OCI-LY7 (cell line): ENCODE measurements around the gene KATNIP. TPM values are rescaled to one million over a fixed set of nuclear protein-coding genes. Genes with fewer than 3 reads are reported as not detected.

Source experiments
- BruUV-seq: library from RNA; stranded (reverse); fragments of 400-500 nt; replicated peaks from 2 replicates; lab custom pipeline; 2021; lab: Mats Ljungman, UMichigan
- CTCF ChIA-PET: fragments of 300-600 bp; sonication (Branson Sonifier 250); formaldehyde crosslinking; loops from one replicate; lab custom pipeline; 2022; ENCODE audit warnings: antibody characterized with exemption; ENCODE audit not compliant: unreplicated experiment; lab: Charles Lee
- POLR2A ChIA-PET: fragments of 300-600 bp; sonication (Branson Sonifier 250); formaldehyde crosslinking; loops from one replicate; lab custom pipeline; 2022; ENCODE audit warnings: antibody characterized with exemption; lab: Charles Lee
- DNase-seq: peaks from one replicate; pipeline ENCODE4 v3.0.0-alpha.2; 2015; ENCODE audit warnings: low spot score
- H2AFZ ChIP-seq: fragments of 200-600 bp; sonication (generic), shearing (Covaris generic); 2 replicates; pipeline ENCODE4 v1.6.1; 2014; ENCODE audit warnings: mild to moderate bottlenecking, antibody characterized with exemption, low read length, moderate library complexity
- H3K27ac ChIP-seq: fragments of 200-600 bp; sonication (generic); 2 replicates; pipeline ENCODE4 v1.5.1; 2014; ENCODE audit warnings: mixed run types, low read depth, mild to moderate bottlenecking, moderate library complexity, low read length, inconsistent platforms; ENCODE audit not compliant: poor library complexity, severe bottlenecking
- H3K36me3 ChIP-seq: fragments of 200-600 bp; sonication (generic); 2 replicates; pipeline ENCODE4 v1.6.1; 2014; ENCODE audit warnings: mild to moderate bottlenecking, antibody characterized with exemption, low read length, moderate library complexity, mixed read lengths; ENCODE audit not compliant: insufficient read depth
- H3K4me1 ChIP-seq: fragments of 200-600 bp; sonication (generic); 2 replicates; pipeline ENCODE4 v1.5.1; 2014; ENCODE audit warnings: mild to moderate bottlenecking, low read length; ENCODE audit not compliant: insufficient read depth, poor library complexity, severe bottlenecking
- H3K4me2 ChIP-seq: fragments of 200-600 bp; sonication (generic); 2 replicates; pipeline ENCODE4 v1.6.1; 2014; ENCODE audit warnings: mild to moderate bottlenecking, low read length
- H3K4me3 ChIP-seq: fragments of 200-600 bp; sonication (generic); 2 replicates; pipeline ENCODE4 v1.5.1; 2014; ENCODE audit warnings: mild to moderate bottlenecking, low read depth, low read length; ENCODE audit not compliant: poor library complexity, severe bottlenecking
- H3K79me2 ChIP-seq: fragments of 200-600 bp; sonication (generic); 2 replicates; pipeline ENCODE4 v1.6.1; 2016; ENCODE audit warnings: low read depth, mild to moderate bottlenecking, low read length, moderate library complexity, mixed read lengths; ENCODE audit not compliant: insufficient read depth
- H3K9me2 ChIP-seq: fragments of 200-600 bp; sonication (generic); 2 replicates; pipeline ENCODE4 v1.6.1; 2016; ENCODE audit warnings: mild to moderate bottlenecking, low read length, mixed read lengths; ENCODE audit not compliant: insufficient read depth
- H3K9me3 ChIP-seq: fragments of 200-600 bp; sonication (generic); 2 replicates; pipeline ENCODE4 v1.6.1; 2014; ENCODE audit warnings: mild to moderate bottlenecking, mixed run types, low read length, mixed read lengths
- H4K20me1 ChIP-seq: fragments of 200-600 bp; sonication (generic); 2 replicates; pipeline ENCODE4 v1.6.1; 2014; ENCODE audit warnings: mild to moderate bottlenecking, antibody characterized with exemption, low read length, moderate library complexity, mixed read lengths; ENCODE audit not compliant: insufficient read depth
- CTCF ChIP-seq: fragments of 200-600 bp; sonication (generic); conservative IDR thresholded peaks from 2 replicates; pipeline ENCODE4 v1.5.1; 2014; ENCODE audit warnings: mild to moderate bottlenecking, antibody characterized with exemption, low read length, moderate library complexity, mixed read lengths
- EZH2phosphoT487 ChIP-seq: fragments of 200-600 bp; sonication (generic); IDR thresholded peaks from 2 replicates; pipeline ENCODE4 v1.6.1; 2018; ENCODE audit warnings: low read depth, borderline replicate concordance, mild to moderate bottlenecking, mixed run types, antibody characterized with exemption, low read length, moderate library complexity, mixed read lengths
- intact Hi-C: fragments of 100-400 bp; cut with micrococcal nuclease; formaldehyde crosslinking; loops from one replicate; pipeline ENCODE4 v1.10.0; 2022; ENCODE audit not compliant: unreplicated experiment
- total RNA-seq, 2 experiments: library from RNA; depleted of rRNA in 1 of 2; stranded (reverse); fragments of >200 nt in 1 of 2; shearing (Covaris generic) in 1 of 2; gene quantifications; 2 replicates each; pipeline ENCODE4 v1.2.3, GENCODE V29; 2014 to 2022

Gene KATNIP
- total RNA-seq, 2 experiments from 2014 or later = 11.2 to 11.5 TPM

- Histone ChIP-seq H3K4me3 (no peak overlapping the region), H3K79me2 (no peaks in the 10 kb centered on the region), H3K36me3 (peaks cover 96% of the 10 kb centered on the region), H3K4me2 (no peak overlapping the region), H3K9me2 (no peaks in the 10 kb centered on the region), H4K20me1 (no peaks in the 10 kb centered on the region), H3K27ac (no peak overlapping the region), H3K9me3 (no peaks in the 10 kb centered on the region), H3K4me1 (no peaks in the 10 kb centered on the region), H2AFZ (no peak overlapping the region)
- no TSS peak for BruUV-seq
- no peak for DNase-seq
- ChIA-PET POLR2A (no interaction called here), CTCF (no interaction called here)
- intact Hi-C loops = no loop called here
- TF ChIP-seq EZH2phosphoT487 = no peak
- TF ChIP-seq CTCF = no peak
These were observed 10.8 kb upstream of the KATNIP start for GRCh38 chr16:27539120-27539519.

DNA sequence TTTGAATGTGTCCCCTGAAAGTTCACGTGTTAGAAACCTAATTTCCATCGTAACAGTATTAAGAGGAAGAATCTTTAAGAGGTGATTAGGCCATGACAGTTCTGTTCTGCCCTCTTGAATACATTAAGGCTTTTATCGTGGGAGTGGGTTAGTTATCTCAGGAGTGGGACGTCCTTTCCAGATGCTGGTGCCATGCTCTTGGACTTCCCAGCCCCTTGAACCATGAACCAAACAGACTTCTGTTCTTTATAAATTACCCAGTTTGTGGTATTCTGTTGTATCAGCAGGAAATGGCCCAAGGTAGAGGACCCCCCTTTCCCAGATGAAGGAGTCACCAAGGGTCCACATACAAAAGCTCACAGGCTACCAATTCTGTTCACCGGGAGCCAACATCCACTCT is 10.3 kb upstream of the KATNIP start:
- Histone ChIP-seq H2AFZ (no peak overlapping the region), H3K36me3 (peaks cover 96% of the 10 kb centered on the region), H3K79me2 (no peaks in the 10 kb centered on the region), H3K27ac (no peak overlapping the region), H3K9me3 (no peaks in the 10 kb centered on the region), H3K9me2 (no peaks in the 10 kb centered on the region), H3K4me2 (no peak overlapping the region), H4K20me1 (no peaks in the 10 kb centered on the region), H3K4me3 (no peak overlapping the region), H3K4me1 (no peaks in the 10 kb centered on the region)
- DNase-seq = no peak
- POLR2A ChIA-PET = no interaction called here
- no peak for TF ChIP-seq CTCF
- BruUV-seq = no TSS peak
- CTCF ChIA-PET = no interaction called here
- intact Hi-C loops = no loop called here

DNA sequence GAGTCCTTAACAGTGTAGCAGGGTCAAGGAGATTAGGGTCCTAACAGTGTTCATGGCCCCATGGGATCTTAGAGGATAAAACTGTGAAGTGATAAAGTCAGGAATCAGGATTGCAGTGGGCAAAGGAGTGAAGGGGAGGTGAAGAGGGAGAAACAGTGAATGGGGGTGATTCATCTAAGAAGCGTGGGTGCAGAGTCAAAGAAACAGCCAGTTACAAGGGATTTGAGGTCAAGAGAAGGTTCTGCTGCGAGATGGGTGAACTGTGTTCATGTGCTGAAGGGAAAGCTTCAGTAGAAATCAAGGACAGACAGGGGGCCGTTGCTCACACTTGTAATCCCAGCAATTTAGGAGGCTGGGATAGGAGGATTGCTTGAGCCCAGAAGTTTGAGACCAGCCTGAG is 6.1 kb upstream of the KATNIP start:
- ChIA-PET POLR2A (interaction anchor here (0.6 kb wide), 1 partner anchor 15 kb away, joined by 4 read pairs; no protein-coding TSS in a partner anchor), CTCF (no interaction called here)
- H3K4me3 ChIP-seq = no peak overlapping the region
- H3K4me1 ChIP-seq = peaks cover 5% of the 10 kb centered on the region
- intact Hi-C loops = no loop called here
- H2AFZ ChIP-seq = no peak overlapping the region
- no peaks in the 10 kb centered on the region for H3K9me2 ChIP-seq
- no peak for DNase-seq
- TF ChIP-seq EZH2phosphoT487 (no peak), CTCF (no peak)
- peaks cover 65% of the 10 kb centered on the region for H3K36me3 ChIP-seq
- no peaks in the 10 kb centered on the region for H4K20me1 ChIP-seq
- no peak overlapping the region for H3K27ac ChIP-seq
- peaks cover 11% of the 10 kb centered on the region; the same call in 1 of the 2 replicates for H3K79me2 ChIP-seq
- no TSS peak for BruUV-seq
- no peaks in the 10 kb centered on the region for H3K9me3 ChIP-seq
- no peak overlapping the region for H3K4me2 ChIP-seq
